MM.1S (cell line): ENCODE results near the gene HOMER1.

Experiments used
- DNase-seq: peaks from one replicate; pipeline ENCODE4 v3.0.0-alpha.2; 2015
- H2AFZ ChIP-seq: fragments of 300-600 bp; sonication (generic); 2 replicates; pipeline ENCODE4 v1.6.0; 2016; ENCODE audit warnings: antibody characterized with exemption, low read length
- H3F3A ChIP-seq: fragments of 300-600 bp; sonication (generic); 2 replicates; pipeline ENCODE4 v1.6.1; 2016; ENCODE audit warnings: mild to moderate bottlenecking, antibody characterized with exemption, low read length, moderate library complexity, mixed read lengths; ENCODE audit not compliant: insufficient read depth
- H3K27ac ChIP-seq: fragments of 300-600 bp; sonication (generic); 2 replicates; pipeline ENCODE4 v1.5.1; 2016; ENCODE audit warnings: mild to moderate bottlenecking, low read length
- H3K27me3 ChIP-seq: fragments of 300-600 bp; sonication (generic); replicated peaks from 2 replicates; pipeline ENCODE4 v1.6.0; 2016; ENCODE audit warnings: low read length; ENCODE audit not compliant: insufficient read depth
- H3K36me3 ChIP-seq: fragments of 300-600 bp; sonication (generic); replicated peaks from 2 replicates; pipeline ENCODE4 v1.6.1; 2016; ENCODE audit warnings: mild to moderate bottlenecking, low read length, mixed read lengths; ENCODE audit not compliant: insufficient read depth
- H3K4me1 ChIP-seq: fragments of 300-600 bp; sonication (generic); 2 replicates; pipeline ENCODE4 v1.6.1; 2016; ENCODE audit warnings: low read length, mixed read lengths
- H3K4me2 ChIP-seq: fragments of 300-600 bp; sonication (generic); 2 replicates; pipeline ENCODE4 v1.6.0; 2016; ENCODE audit warnings: low read depth, low read length
- H3K4me3 ChIP-seq: fragments of 300-600 bp; sonication (generic); 2 replicates; pipeline ENCODE4 v1.5.1; 2016; ENCODE audit warnings: low read length, mixed read lengths
- H3K79me2 ChIP-seq: fragments of 300-600 bp; sonication (generic); 2 replicates; pipeline ENCODE4 v1.6.1; 2016; ENCODE audit warnings: mixed run types, low read length, mixed read lengths
- H3K9ac ChIP-seq: fragments of 300-600 bp; sonication (generic); 2 replicates; pipeline ENCODE4 v1.6.1; 2016; ENCODE audit warnings: low read length, mixed read lengths
- H3K9me2 ChIP-seq: fragments of 300-600 bp; sonication (generic); replicated peaks from 2 replicates; pipeline ENCODE4 v1.6.1; 2016; ENCODE audit warnings: mild to moderate bottlenecking, low read length, mixed read lengths; ENCODE audit not compliant: insufficient read depth
- H3K9me3 ChIP-seq: fragments of 300-600 bp; sonication (generic); replicated peaks from 2 replicates; pipeline ENCODE4 v1.6.1; 2016; ENCODE audit warnings: mild to moderate bottlenecking, low read length, mixed read lengths; ENCODE audit not compliant: insufficient read depth
- H4K20me1 ChIP-seq: fragments of 300-600 bp; sonication (generic); 2 replicates; pipeline ENCODE4 v1.6.1; 2016; ENCODE audit warnings: mild to moderate bottlenecking, low read length, moderate library complexity, mixed read lengths; ENCODE audit not compliant: insufficient read depth
- CTCF ChIP-seq: fragments of 300-600 bp; sonication (generic); IDR thresholded peaks from 2 replicates; pipeline ENCODE4 v1.5.1; 2016; ENCODE audit warnings: antibody characterized with exemption, low read length, mixed read lengths
- EZH2 ChIP-seq: fragments of 300-600 bp; sonication (generic); optimal IDR thresholded peaks from 2 replicates; pipeline ENCODE3; 2017; ENCODE audit warnings: low read depth, mild to moderate bottlenecking, antibody characterized with exemption, low read length, mixed read lengths
- EZH2phosphoT487 ChIP-seq: fragments of 300-600 bp; sonication (generic); IDR thresholded peaks from 2 replicates; pipeline ENCODE4 v1.6.1; 2018; ENCODE audit warnings: antibody characterized with exemption, low read length

HOMER1 gene

GRCh38 chr5:79408028-79408427 lies 105.9 kb downstream of the HOMER1 start:
- no peaks in the 10 kb centered on the region for H3K9me3 ChIP-seq
- no peaks in the 10 kb centered on the region for H3F3A ChIP-seq
- no peak for TF ChIP-seq CTCF
- no peak for TF ChIP-seq EZH2phosphoT487

GRCh38 chr5:79407591-79407990 lies 106.3 kb downstream of the HOMER1 start:
- H4K20me1 ChIP-seq = no peaks in the 10 kb centered on the region
- no peaks in the 10 kb centered on the region for H3F3A ChIP-seq
- TF ChIP-seq EZH2 = no peak
- TF ChIP-seq CTCF = no peak
- TF ChIP-seq EZH2phosphoT487 = no peak
- H3K27me3 ChIP-seq = no peaks in the 10 kb centered on the region
- H3K36me3 ChIP-seq = 0 out of 2 replicates have a peak, but pooled peaks cover 4% of the 10 kb centered on the region
- no peak overlapping the region for H2AFZ ChIP-seq
- no peaks in the 10 kb centered on the region for H3K79me2 ChIP-seq
- H3K9me3 ChIP-seq = no peaks in the 10 kb centered on the region
- H3K9me2 ChIP-seq = no peaks in the 10 kb centered on the region
- H3K9ac ChIP-seq = no peak overlapping the region
- no peak overlapping the region for H3K4me3 ChIP-seq
- no peak overlapping the region for H3K27ac ChIP-seq
- no peak for DNase-seq
- H3K4me1 ChIP-seq = no peaks in the 10 kb centered on the region
- H3K4me2 ChIP-seq = no peak overlapping the region

More at GRCh38 chr5:79408028-79408427, 105.9 kb downstream of the HOMER1 start:
- Histone ChIP-seq H4K20me1 (no peaks in the 10 kb centered on the region), H2AFZ (no peak overlapping the region), H3K4me2 (no peak overlapping the region), H3K27ac (no peak overlapping the region), H3K4me3 (no peak overlapping the region), H3K9me2 (no peaks in the 10 kb centered on the region), H3K4me1 (no peaks in the 10 kb centered on the region), H3K27me3 (no peaks in the 10 kb centered on the region), H3K9ac (no peak overlapping the region), H3K36me3 (0 out of 2 replicates have a peak, but pooled peaks cover 4% of the 10 kb centered on the region), H3K79me2 (no peaks in the 10 kb centered on the region)
- DNase-seq = no peak

GRCh38 chr5:79401216-79401615 lies 112.7 kb downstream of the HOMER1 start:
- Histone ChIP-seq H3K79me2 (no peaks in the 10 kb centered on the region), H3K9ac (no peak overlapping the region), H3K27me3 (no peaks in the 10 kb centered on the region), H3K9me2 (no peaks in the 10 kb centered on the region), H3K9me3 (no peaks in the 10 kb centered on the region), H4K20me1 (no peaks in the 10 kb centered on the region), H3K27ac (no peak overlapping the region), H3K36me3 (no peaks in the 10 kb centered on the region), H3K4me1 (no peaks in the 10 kb centered on the region), H3K4me2 (no peak overlapping the region), H3F3A (no peaks in the 10 kb centered on the region), H2AFZ (no peak overlapping the region), H3K4me3 (no peak overlapping the region)
- no peak for DNase-seq
- no peak for TF ChIP-seq EZH2
- no peak for TF ChIP-seq EZH2phosphoT487
- no peak for TF ChIP-seq CTCF
